GM19395 (cell line): ENCODE measurements around the gene KCNH6.

Source experiments
- ATAC-seq: cut with Tn5 transposase; IDR thresholded peaks from one replicate; pipeline ENCODE4 v1.9.1; 2021; ENCODE audit warnings: mild to moderate bottlenecking, moderate library complexity; ENCODE audit not compliant: unreplicated experiment

KCNH6 gene

GRCh38 chr17:63483655-63484575 is 39.2 kb upstream of the KCNH6 start:
- ATAC-seq = no peak

- no peak for ATAC-seq
Measured at GRCh38 chr17:63486317-63487013, 36.7 kb upstream of the KCNH6 start.

GRCh38 chr17:63487014-63487339 is 36.2 kb upstream of the KCNH6 start:
- no peak for ATAC-seq

GRCh38 chr17:63488851-63489250 is 34.3 kb upstream of the KCNH6 start:
- no peak for ATAC-seq

GRCh38 chr17:63489291-63489690 is 33.9 kb upstream of the KCNH6 start:
- no peak for ATAC-seq

- no peak for ATAC-seq
Measured at GRCh38 chr17:63490329-63490728, 32.8 kb upstream of the KCNH6 start.

GRCh38 chr17:63490858-63491400 is 32.2 kb upstream of the KCNH6 start:
- no peak for ATAC-seq

- no peak for ATAC-seq
Measured at GRCh38 chr17:63491413-63491812, 31.7 kb upstream of the KCNH6 start.

- no peak for ATAC-seq
Measured at GRCh38 chr17:63491977-63492618, 31.1 kb upstream of the KCNH6 start.

- ATAC-seq = no peak
Measured at GRCh38 chr17:63492940-63493339, 30.2 kb upstream of the KCNH6 start.

- ATAC-seq = no peak
Measured at GRCh38 chr17:63493411-63493810, 29.7 kb upstream of the KCNH6 start.

GRCh38 chr17:63494300-63494928 is 28.7 kb upstream of the KCNH6 start:
- ATAC-seq = no peak

- no peak for ATAC-seq
Measured at GRCh38 chr17:63495491-63495890, 27.7 kb upstream of the KCNH6 start.

GRCh38 chr17:63496177-63496576 is 27.0 kb upstream of the KCNH6 start:
- ATAC-seq = no peak

GRCh38 chr17:63496663-63497400 is 26.3 kb upstream of the KCNH6 start:
- no peak for ATAC-seq

GRCh38 chr17:63497708-63498483 is 25.3 kb upstream of the KCNH6 start:
- no peak for ATAC-seq

GRCh38 chr17:63498626-63499195 is 24.4 kb upstream of the KCNH6 start:
- ATAC-seq = no peak

- ATAC-seq = no peak
Measured at GRCh38 chr17:63500543-63501390, 22.4 kb upstream of the KCNH6 start.
